HG03064 (cell line): ENCODE measurements around the gene ZNF628.

ENCODE experiments used
- ATAC-seq: cut with Tn5 transposase; IDR thresholded peaks from one replicate; pipeline ENCODE4 v1.9.1; 2021; ENCODE audit warnings: low read depth; ENCODE audit not compliant: unreplicated experiment

ZNF628 gene

DNA sequence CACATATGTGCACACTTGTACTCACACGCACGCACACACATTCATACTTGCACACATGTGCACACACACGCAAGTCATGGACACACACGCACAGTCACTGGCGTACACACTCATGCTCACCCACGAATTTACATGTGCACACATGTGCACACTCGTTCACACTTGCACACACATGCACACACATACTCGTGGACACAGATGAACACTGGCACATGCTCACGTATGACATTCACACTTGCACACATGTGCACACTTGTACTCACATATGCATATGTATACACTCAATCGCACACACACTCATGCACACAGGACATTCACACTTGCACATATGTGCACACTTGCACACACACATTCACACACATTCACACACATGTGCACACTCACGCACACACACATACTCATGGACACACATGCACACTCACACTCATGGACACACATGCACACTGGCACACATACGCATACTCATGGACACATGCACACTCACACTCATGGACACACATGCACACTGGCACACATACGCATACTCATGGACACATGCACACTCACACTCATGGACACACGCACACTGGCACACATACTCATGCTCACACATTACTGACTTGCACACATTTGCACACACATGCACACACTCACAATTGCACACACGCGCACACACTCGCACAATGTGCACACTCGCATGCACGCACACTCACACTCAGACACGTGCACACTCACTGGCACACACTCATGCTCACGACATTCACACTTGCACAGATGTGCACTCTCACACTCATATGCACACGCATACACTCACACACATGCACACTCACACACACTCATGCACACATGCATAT, 51.0 kb downstream of the ZNF628 start:
- ATAC-seq = no peak

GRCh38 chr19:55528030-55528803, 51.8 kb downstream of the ZNF628 start:
- ATAC-seq = no peak

GRCh38 chr19:55529636-55530234, 53.3 kb downstream of the ZNF628 start:
- ATAC-seq = no peak

DNA sequence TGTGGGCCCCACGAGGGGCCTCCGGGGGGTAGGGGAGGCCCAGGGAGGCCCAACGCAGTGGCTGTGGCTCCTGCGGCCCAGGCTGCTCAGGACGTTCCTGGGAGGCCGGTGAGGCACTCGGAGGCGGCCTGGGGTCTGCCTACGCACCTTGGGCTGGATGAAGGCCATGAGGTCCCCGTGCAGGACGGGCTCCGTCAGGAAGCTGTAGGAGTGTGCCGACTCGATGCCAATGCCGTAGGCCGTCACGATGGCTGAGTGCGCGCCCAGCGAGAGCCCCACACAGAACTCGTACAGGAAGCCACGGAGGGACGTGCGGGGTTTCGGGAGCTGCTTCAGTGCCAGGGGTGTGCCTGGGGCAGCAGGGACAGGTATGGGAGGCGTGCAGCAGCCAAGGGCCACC, 54.6 kb downstream of the ZNF628 start:
- ATAC-seq = no peak
